GM18867 (cell line): ENCODE data around the gene TCP11.
"Not testable (repeated sequence)": the region's sequence is repeated elsewhere in the genome, so short reads cannot be mapped to it uniquely, and the experiment has no call there.

Experiments
- ATAC-seq: cut with Tn5 transposase; IDR thresholded peaks from one replicate; pipeline ENCODE4 v1.9.1; 2021; ENCODE audit warnings: mild to moderate bottlenecking, moderate library complexity; ENCODE audit not compliant: unreplicated experiment

TCP11 gene

DNA sequence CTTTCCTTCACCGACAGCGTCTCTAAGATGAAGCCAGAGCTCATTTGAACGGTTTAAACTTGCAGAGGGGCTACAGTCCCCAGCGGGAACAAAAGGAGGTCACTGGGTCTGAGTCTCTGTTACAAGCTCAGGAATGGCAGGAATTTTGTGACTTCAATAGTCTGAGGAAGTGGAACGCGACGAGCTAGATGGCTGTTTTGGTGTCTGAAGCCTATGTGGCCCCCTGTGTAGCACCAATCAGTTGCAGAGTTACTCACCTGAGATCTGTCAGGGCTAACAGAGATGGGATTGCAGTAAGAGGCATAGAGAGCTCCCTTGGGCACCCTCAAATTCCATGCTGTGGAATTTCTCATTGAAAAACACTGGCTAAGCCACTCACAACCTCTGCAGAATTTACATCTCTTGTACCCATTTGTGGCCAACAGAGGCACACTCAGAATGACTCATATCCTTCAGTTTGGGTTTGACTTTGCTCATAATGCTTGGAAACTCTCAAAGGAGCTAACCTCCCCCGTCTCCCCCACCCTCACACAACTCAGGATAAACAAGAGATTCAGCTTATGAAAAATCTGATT, 7.1 kb upstream of the TCP11 start:
- no peak for ATAC-seq

DNA sequence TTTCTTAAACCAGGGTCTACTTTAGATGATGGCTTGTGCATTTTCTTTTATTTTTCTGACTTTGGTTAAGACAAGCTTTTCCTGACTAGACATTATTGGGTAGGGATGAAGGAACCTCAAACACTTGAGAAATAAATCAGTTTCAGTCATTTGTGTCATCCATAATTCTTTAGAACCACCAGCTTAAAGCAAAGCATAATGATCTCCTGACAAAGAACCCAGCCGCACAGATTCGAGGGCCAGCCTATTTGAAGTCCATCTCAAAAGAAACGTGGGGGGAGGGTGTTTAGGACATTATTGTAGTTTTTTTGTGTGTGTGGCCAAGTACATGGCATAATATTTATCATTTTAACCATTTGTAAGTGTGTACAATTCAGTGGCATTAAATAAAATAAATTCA, 6.3 kb upstream of the TCP11 start:
- ATAC-seq = no peak

DNA sequence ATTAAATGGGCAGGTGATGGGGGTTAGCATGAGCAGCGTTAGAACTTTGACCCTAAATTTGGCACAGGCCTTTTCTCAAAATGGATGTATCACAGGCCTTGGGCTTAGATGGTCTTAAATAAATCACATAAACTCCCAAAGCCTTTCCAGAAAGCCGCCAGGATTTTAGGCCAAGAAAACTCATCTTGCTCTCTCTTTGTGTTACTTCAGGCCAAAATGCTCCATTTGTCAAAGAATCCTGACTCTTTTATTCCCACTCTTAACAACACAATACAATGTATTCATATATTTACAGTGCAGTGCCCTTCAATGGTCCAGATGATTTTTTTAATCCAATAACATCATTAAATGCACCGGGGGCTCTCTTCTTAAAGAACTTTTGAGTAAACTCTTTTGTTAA, 5.9 kb upstream of the TCP11 start:
- no peak for ATAC-seq

DNA sequence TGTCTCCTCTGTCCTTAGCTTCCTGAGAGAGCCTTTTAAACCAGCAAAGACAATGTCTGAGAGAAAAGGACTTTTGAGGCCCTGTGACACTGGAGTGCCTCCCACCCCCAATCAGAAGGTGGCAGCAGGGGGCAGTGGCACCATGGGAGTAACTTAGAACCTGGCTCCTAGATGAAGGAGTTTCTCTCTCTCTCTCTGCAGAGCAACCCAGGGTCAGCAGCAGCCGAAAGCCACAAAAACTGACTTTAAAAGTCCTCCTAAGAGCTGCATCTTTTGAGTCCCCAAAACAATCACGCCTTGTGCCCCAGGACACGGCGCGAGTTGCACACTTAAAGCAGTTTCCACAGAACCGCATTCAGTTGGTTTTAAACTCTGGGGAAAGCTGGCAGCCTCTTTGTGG, 5.3 kb upstream of the TCP11 start:
- ATAC-seq = no peak

DNA sequence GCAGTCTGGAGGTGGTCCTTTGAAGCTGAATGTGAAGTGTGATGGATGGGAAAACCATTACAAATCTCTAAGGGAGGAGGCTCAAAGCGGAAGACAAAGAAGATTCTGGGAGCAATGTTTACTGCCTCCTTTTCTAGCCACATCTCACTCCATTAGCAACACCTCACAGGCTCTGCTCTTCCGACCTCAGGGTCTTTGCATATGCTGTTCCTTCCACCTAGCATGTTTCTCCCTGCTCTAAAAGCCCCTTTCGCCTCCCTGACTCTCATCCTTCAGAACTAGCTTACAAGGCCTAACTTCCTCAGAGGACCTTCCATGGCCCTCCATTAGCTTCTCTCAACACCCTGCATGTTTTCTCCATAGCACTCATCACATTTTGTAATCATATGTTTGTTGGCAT, 4.6 kb upstream of the TCP11 start:
- ATAC-seq = no peak

DNA sequence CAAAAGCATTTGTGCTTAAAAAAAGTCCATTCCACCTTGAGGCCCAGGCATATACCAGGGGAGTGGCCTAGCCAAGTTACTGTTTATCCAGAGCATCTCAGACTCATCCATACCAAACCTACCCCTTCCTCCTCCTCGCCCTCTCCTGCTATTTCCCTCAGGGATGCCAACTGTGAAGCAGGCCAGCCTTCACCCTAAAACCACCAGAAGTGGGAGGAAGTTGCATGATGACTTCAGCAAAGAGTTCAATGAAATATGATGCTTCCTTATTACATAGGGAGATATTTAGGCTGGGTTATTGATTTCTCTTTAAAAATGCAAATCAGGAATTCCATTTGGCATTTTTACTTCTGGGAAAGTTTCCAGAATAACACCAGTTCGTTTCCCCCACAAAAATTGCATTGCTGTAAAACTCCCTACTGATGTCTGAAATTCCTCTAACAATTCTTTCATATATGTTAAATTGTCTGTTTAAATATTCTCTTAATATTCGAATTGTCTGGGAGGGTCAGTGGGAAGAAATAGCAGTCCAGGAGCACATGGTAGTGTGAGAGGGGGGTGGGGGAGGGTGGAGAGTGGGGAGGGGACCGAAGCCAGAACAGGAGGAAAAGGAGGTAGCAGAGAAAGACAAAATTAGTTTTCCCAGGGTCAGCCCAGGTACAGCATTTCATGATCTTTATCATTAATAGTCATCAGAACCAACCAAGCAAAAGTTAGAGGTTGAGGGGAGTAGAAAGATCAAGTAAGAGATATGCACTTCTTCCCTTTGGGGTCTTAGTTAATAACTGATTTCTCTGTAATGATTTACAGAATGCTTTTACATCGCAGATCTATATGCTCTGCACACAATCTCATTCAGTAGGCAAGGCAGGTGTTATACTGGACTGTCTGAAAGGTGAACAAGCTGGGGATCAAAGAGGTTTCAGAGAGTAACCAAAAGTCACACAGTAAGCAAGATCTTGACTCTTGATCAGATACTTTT, 1.7 kb upstream of the TCP11 start:
- ATAC-seq = no peak

DNA sequence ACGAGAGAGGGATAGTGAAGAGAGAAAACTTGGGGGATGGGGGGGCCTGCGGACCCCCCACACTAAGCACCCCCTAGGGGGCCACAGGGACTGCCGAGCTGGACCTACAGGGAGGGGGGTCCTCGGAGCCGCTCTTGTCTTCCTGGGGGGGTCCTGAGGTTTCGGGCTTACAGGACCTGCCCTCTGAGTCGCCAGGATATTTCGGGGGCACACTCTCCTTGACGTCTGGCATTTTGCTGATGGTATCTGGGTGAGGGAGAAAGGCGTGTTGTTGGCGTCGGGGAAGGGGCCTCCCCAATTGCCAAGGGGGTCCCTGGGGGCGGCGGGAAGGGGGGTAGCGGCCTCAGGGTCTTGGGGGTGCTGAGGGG, 516 bp downstream of the TCP11 start:
- ATAC-seq = no peak

DNA sequence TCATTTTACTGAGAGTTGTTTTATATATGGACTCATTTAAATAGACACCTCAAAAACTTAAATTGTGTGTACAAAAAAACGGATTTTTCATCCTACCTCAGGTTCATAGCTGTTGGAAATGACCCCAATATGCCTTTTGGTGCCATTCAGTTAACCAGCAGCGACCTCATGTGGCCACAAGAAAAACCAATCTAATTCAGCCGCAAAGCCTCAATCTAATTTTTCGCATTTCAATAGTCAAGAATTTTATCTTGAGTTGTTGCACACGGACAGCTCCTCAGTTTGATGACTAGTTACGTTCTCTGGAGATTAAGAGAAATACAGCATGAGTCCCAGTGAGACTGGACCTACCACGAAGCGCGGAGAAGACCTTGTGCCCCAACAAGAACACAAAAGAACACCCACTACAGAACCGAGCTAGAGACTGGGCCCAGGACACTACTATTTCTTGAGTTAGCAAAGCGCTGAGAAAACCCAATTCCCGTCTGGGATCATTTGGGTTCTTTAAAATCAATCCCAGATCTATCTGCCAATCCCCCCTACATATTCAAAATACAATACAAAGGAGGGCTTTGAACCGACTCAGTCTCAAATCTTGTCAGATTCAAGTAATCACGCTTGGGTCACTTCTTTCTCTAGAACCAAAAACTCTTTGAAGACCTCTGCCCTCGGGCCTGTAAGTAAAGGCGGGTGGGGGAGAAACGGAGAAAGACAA, 1.1 kb downstream of the TCP11 start:
- no peak for ATAC-seq

DNA sequence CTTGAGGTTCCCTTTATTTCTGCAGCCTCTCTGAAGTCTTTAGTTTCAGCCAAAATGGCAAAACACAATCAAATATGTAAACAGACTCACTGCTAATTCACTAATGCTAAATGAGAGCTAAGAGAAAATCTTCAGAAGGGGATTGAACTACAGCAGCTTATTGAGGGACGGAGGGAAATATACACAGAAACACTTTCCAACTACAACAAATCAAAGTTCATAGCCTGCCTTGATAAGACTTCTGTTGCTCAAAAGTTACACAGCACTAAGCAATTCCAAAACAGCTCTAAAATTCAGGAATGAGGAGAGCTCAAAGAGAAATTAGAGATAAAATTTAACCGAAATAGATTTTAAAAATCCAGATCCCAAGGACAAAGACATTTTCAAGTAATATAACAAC, 1.7 kb downstream of the TCP11 start:
- ATAC-seq = no peak

DNA sequence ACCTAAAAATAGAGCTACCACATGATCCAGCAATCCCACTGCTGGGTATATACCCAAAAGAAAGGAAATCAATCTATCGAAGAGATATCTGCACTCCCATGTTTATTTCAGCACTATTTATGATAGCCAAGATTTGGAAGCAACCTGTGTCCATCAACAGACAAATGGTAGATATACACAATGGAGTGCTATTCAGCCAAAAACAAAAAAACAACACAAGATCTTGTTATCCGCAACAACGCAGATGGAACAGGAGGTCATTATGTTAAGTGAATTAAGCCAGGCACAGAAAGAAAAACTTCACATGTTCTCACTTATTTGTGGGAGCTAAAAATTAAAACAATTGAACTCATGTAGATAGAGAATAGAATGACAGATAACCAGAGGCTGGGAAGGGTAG, 2.9 kb downstream of the TCP11 start:
- ATAC-seq = not testable (repeated sequence)

DNA sequence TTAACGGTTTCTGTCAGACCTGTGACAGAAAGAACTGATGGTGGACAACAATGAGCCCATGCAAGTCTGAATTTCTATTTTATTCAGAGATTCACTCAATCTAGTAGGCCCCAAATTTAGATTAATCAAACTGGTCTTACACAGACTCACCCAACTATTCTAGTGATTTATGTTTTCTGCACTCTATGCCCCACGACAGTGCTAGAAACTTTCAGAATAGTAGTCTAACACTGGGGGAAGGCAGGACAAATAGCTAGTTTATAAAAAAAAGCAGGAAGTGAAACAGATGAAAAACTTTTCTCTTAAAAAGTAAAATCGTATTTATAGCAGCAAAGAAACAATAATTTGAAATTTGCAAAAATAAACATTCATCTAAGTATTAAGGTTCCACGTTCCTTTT, 5.0 kb downstream of the TCP11 start:
- ATAC-seq = no peak

DNA sequence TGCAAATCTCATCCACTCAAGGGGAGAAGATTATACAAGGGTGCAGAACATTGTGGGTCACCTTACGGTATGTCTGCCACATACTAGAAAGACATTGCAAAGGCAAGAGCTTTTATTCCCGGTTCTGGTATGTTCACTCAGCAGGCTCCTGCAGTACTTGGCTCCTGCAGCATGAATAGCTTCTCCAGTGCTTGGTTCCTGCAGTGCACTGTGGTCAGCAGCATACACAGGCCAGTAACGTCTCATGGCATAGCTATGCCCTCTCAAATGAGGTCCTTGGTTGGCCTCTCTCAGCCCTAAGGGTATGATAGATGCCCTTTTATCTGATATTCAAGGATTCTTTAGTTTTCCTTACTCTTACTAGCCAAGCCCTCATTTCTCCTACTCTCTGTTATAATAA, 12.6 kb downstream of the TCP11 start:
- ATAC-seq = no peak

DNA sequence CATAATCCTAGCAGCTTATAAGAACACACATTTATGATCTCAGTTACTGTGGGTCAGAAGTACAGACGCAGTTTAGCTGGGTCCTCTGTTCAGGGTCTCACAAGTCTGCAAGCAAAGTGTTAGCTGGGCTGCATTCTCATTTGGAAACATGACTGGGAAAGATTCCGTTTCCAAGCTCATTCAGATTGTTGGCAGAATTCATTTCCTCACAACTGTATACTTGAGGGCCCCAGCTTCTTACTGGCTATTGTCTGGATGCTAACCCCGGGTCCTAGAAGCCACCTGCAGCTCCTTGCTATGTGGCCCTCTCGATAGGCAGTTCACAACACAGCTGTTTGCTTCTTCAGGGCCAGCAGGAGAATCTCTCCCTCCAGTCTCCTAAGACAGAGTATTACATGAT, 13.1 kb downstream of the TCP11 start:
- ATAC-seq = no peak

DNA sequence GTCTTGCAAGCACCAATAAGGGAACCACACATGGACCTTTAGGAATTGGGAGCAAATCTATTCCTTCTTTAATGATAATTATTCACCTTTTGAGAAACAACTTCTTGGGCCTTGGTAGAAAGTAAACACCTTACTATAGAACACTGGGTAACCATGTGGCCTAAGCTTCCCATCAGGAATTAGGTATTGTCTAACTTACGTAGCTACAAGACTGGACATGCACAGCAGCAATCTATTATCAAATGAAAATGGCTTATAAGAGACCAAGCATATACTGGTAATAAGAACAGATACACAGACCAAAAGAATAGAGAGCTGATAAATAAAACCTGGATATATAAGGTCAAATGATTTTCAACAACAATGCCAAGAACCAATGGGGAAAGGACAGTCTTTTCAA, 16.8 kb downstream of the TCP11 start:
- ATAC-seq = no peak

DNA sequence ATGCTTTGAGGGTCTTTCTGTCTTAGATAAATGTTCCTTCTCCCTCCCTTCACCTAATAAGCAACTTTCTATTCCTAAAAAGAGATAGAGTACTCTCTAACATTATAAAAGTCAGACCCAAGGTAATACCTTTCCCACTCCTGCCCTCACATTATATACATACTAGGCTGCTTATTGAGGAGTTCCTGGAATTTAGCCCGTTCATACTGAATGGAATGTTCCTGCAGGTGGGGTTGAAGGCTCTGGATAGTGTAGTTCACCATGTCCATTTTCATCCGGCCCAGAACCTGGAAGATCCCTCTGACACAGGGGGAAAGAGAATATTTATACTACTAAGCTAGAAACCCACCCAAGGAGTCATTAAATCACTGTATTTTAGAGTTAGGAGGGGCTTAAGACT, 20.4 kb downstream of the TCP11 start:
- ATAC-seq = no peak

DNA sequence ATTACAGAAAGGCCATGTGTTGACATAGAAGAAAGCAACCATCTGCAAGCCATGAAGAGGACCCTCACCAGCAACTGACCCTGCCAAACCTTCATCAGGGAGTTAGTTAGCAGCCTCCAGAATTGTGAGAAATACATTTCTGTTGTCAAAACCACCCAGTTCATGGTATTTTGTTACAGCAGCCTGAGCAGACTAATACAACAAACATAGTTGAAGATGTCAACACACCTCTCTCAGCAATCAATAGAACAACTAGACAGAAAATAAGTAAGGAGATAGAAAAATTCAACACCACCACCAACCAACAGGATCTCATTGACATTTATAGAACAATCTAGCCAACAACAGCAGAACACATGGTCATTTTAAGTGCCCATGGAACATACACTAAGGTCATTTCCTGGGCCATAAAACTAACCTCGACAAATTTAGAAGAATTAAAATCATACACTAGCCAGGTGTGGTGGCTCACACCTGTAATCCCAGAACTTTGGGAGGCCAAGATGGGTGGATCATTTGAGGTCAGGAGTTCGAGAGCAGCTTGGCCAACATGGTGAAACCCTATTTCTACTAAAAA, 32.7 kb downstream of the TCP11 start:
- no peak for ATAC-seq

DNA sequence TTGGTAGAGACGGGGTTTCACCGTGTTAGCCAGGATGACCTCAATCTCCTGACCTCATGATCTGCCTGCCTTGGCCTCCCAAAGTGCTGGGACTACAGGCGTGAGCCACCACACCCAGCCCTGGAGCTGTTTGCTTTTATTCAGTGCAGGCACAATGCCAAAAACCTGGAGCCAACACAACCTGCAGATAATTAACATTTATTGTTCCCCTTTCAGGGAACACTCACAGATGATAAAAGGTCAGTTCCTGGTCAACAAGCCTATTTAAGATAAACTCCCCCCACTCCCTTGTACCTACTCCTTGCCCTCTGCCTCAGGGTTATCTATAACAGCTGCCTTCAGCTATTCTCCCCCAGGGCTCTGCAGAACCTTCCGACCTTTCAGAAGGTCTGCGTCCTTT, 33.4 kb downstream of the TCP11 start:
- not testable (repeated sequence) for ATAC-seq

DNA sequence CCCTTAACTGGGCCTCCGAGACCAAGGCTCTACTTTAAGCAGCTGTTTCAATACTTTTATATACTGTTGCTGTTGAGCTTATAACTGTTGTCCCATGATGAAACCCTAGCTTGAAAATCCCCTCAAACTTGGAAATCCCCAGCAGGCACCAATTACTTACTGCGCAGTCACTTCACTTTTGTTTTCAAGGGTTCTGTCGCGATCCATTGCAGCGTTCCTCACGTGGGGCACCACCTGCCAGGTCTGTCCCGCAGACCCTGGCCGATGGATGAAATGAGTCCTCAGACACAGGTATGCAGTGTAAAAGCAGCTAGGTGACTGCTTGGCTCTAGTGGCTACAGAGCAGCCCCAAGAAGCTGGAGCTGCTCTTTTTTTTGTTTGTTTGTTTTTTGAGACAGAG, 33.9 kb downstream of the TCP11 start:
- ATAC-seq = not testable (repeated sequence)

DNA sequence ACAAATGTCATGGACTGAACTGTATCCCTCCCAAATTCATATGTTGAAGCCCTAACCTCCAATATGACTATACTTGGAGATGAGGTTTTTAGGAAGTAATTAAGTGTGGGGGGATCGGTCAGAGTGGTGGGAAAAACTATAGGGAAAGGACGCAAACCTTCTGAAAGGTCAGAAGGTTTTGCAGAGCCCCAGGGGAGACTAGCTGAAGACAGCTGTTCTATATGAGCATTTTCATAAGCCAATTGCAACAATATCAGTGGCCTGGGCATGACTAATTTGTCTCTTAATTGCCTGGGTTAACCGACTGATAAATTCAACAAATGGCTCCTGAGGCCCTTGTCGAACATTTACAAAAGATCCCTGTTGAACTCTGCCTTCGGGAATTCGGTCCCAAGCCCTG, 35.1 kb downstream of the TCP11 start:
- not testable (repeated sequence) for ATAC-seq

DNA sequence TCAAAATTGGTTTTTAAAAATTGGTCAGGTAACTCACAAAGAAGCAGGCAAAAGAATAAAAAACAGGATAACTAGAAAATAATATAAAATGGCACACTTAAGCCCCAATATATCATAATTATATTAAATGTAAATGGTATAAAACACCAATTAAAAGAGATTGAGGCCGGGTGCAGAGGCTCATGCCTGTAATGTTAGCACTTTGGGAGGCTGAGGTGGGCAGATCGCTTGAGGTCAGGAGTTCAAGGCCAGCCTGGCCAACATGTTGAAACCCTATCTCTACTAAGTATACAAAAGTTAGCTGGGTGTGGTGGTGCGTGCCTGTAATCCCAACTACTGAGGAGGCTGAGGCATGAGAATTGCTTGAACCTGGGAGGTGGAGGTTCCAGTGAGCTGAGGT, 36.1 kb downstream of the TCP11 start:
- ATAC-seq = no peak

DNA sequence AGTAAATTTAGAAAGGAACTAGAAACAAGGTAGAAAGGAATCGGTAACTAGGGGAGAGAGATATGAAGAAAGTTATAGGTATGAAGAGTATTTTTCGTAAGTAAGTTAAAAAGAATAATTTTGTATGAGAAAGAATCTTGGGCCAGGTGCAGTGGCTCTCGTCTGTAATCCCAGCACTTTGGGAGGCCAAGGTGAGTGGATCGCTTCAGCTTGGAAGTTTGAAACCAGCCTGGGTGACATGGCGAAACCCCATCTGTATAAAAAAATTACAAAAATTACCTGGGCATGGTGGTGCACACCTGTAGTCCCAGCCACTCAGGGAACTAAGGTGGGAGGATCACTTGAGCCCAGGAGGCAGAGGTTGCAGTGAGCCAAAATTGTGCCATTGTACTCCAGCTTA, 42.0 kb downstream of the TCP11 start:
- no peak for ATAC-seq
